Measurements from ENCODE around the gene TRABD2B.

Gene TRABD2B

DNA sequence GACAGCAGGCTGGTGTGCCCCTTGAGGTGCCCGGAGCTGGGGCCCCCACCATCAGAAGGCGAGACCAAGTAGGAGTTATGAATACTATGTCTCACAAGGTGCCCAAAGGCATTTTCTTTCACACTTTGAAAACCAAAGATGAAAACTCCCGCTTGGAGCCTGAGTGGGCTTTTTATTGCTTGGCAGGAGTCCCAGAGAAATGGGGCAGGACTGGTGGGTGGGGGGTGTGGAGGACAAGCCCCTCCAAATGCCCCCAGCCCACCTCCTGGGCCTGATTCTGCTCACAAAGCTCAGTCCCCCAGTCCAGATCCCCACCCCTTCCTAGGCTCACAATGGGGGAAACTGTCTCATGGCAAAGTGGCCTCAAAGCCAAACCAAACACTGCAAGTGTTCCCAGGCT is 227.9 kb downstream of the TRABD2B start:
- DNase-seq = no peak

DNA sequence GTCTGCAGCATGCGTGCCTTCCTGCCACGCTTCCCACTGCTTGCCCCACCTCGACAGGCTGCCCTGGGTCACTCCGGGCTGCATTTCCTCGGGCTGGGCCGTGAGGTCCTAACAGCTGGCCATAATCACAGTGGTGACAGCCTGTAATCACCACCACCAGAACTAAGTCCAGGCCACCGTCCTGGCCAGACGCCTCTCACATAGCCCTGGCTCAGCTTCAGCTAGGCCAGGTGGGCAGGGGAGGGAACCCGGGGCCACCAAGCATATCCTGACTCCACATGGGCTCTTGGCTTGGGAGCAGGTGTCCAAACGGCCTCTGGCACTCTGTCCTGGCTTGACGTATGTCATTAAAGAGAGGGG is 229.5 kb downstream of the TRABD2B start:
- no peak for DNase-seq

DNA sequence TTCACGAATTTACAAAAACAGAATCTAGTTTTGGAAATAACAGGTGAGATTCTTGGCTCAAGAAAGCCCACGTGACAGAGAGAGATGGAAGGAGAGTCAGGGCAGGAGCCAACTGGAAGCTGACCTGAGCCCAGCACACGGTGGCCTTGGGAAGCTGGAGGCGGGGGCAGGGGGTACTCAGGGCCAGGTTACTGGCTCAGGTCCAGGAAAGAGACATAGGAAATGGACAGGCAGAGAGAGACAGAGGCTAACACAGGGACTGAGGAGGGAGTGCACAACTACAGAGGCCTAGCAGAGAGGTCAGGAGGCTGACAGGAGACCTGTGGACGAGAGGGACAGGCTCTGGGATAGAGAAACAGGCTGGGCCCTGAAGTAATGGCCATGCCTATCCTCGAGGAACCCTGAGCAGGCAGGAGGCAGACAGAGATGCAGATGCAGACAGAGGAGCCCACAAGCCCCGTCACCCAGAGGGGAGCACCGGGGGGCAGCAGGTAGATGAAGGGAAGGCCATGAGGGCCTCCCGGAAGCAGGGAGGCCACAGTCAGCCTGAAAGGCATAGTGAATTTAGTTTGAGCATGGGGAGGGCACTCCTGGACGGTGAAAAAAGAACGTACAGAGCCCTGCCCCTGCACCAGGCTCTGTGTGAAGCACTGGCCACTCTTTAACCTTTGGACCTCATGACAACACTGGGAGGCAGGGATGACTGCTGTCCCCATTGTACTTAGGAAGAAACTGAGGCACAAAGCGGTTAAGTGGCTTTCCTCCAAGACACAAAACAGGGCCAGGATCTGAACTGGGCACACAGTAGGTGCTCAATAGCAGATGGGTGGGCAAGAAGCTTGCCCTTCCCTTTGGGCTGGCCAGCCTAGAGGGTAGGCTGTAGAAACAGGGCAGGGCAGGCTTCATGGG is 230.1 kb downstream of the TRABD2B start:
- DNase-seq = no peak

DNA sequence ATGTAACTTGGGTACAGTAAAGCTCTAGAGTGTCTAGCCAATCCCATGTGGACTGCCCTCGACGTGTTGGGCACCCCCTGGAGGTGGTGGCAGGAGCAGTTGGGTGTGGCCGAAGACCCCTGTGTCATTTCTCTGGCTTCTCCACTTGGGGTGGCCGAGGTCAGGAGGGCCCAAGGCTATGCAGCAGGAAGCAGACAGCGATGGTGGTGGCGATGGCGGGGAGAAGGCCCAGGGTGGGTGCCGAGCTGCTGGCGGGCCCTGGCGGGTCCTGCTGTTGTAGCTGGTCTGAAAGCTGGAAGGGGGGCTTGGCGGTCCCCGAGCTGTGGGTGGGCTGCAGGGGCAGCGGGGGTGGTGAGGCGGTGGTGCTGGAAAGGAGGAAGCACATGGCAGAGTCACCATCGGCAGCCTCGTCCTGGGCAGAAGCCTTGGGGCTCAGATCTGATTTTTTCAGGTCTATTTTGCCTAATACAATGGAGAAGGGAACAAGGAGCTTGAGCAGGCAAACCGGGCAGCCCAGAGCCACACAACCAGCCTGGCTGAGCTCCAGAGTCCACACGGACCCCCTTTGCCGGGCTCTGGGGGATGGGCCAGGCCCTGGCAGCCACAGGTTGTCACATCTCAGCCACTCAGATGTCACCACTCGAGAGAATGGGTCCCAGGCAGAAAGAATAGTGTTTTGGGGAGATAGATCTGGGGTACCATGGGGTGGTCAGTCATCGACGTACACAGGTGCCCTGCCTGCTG is 231.3 kb downstream of the TRABD2B start:
- no peak for DNase-seq

DNA sequence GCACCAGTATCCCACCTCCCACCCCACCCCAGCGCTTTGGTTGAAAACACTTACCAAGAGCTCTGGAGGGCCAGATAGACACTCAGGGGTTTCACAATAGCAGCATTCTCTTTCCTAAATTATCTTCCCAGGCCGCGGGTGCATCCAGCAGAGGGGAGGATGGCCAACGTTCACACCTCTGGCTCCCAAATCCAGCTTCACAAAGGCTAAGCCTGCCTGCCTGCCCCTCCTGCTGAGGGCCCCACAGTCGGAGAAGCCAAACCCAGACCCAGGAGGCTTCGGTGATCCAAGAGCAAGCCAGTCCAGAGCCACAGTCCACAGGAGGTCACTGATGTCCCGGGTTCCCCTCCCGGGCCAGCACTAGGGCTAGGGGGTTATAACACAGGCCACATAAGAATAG is 231.9 kb downstream of the TRABD2B start:
- DNase-seq = no peak

DNA sequence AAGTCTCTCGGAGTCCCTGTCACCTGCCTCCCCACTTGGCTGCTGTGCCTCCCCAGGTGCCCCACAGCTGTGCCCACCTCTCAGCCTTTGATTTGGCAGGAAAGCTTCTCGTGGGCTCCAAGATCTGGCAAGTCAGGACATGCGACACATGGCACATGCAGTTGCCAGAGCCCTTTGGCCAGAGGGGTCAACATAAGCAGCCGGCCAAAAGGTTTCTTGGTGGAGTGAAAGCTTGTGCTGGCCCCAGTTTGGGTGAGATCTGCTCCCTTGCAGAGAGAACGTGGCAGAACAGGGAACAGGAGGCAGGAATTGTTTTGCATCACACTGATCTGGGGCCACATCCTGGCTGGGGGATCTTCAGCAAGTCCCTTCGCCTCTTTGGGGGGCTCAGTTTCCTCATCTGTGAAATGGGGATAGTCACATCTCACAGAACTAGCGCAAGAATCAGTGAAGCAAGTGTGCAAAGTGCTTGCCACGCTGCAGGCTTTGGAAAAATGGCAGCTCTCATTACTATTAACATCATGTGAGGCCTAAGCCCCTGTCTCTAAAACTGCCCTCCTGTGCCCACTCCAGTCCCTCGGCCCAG is 232.6 kb downstream of the TRABD2B start:
- no peak for DNase-seq

DNA sequence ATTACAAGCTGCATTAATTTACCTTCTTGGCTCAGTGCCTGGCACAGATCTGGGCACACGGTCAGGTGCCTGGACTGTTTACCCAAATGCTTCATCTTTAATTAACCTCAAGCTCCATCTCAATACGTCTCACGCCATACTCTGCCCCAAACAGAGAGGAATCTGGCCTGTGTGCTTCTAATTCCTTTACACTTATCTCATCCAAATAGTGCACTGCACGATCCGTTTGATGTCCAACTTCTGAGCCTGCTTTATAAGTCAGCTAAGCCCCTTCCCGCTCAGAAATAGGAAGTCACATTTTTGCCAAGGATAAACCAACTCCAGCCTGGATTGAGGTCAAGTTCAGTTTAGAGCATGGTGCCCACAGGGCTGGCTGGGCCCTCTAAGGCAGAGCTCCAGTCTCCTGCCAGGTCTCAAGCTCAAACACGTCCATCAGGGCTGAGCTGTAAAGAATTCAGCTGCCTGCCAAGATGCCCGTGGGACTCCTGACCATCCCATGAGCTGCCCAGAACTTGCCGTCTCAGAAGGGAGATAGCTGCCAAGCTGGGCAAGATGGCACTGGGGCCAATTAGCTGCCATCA is 233.5 kb downstream of the TRABD2B start:
- no peak for DNase-seq

DNA sequence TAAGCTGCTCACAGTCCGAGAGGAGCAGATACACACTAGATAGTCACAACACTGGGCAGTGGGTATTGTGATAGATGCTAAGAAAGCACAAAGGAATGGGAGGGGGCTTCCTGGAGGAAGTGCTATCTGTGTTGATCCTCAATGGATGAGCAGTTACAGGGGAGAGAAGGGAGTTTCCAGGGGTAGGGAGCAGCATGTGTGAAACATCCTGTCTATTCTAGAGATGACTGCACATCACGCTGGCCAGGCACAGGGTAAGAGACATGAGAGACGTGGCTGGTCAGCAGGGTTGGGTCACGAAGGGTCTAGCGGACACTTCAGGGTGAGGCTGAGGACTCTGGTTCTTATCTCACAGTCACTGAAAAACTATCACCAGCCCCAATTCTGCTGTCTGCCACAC is 235.2 kb downstream of the TRABD2B start:
- no peak for DNase-seq

DNA sequence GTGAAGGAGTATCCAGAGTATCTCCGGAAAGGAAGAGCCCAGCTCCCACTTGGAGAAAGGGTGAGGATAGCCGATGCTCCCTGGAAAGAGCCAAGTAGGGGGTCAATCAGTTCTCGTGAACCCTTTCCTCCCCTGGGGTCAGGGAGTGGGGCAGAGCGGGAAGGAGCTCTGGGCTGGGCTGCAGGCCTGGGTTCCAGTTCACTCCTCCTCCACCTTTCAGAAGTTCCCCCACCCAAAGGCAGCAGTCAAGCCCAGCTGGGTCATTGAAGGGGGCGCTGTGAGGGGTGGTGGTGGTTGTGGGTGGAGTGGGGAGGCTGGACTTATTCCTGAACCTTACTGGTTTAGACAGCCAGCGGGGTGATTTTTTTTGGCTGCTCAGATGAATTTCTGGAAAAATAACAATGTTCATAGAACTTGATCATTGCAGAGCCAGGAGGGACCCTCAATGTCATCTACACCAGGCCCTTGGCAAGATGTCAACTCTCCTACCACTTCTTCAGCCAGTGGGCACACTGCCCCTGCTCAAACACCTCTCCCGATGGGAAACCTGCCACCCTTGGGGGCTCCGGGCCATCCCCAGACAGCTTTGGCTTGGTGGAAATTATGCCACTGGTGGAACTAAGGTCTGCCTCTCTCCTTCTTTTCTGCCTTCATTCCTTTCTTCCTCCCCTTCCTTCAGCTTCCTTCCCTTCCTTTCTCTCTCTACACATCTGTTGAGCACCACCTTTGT is 235.8 kb downstream of the TRABD2B start:
- no peak for DNase-seq

DNA sequence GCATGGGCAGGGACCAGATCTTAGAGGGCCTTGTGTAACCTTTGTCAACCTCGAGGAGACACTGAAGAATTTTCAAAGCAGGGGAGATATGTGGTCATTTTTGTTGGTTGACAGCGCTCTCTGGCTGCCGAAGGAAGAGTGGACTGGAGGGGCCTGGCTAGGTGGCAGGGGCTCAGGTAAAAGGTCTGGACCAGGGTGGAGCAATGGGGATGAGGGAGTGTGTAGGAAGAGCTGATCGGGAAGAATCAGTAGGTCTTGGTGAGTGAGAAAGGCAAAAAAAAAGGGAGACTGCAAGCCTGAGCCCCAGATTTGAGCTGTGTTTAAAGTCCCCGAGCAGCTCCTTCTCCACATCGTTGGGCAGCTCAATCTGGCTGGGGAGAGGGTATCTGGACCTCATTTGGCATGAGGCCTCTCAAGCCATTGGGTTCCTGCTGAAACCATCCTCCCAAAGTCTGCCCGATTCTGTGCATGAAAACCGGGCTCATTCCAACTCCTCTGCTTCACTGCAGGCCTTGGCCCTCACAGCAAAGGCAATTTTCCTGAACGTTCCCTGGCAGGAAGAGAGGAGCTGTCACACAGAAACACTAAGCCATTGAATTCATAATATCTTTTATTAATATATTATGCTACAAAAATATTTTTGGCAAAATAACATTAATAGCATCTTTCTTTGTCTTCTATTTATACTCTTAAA is 237.1 kb downstream of the TRABD2B start:
- no peak for DNase-seq

DNA sequence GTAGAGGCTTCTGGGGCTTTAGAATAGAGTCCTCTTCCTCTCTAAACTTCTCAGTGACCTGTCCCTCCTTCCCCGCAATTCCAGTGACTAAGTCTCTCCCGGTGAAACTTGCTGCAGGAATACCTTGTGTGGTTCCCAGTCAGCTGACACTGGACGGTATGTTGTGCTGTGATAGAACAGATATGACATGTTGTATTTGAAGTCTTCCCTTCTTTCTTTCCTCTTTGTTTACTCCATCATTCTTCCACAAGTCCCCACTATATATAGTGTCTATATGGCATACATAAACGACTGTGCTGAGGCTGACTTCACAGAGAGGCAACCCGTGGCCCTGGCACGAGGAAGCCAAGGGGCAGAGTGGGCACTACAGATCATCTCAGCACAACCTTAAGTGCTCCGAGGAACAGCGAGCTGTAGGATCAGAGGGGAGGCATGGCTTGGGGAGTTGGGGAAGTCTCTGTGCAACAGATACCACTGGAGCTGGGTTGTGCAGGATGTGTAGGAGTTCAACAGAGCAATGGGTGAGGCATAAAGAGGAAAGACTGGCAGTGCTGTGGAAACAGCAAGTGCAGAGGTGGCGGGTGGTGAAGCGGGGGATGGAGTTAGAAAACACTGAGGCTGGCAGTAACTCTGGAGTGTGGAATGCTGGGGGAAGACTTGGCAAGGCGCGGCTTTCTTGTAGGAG is 237.8 kb downstream of the TRABD2B start:
- no peak for DNase-seq

DNA sequence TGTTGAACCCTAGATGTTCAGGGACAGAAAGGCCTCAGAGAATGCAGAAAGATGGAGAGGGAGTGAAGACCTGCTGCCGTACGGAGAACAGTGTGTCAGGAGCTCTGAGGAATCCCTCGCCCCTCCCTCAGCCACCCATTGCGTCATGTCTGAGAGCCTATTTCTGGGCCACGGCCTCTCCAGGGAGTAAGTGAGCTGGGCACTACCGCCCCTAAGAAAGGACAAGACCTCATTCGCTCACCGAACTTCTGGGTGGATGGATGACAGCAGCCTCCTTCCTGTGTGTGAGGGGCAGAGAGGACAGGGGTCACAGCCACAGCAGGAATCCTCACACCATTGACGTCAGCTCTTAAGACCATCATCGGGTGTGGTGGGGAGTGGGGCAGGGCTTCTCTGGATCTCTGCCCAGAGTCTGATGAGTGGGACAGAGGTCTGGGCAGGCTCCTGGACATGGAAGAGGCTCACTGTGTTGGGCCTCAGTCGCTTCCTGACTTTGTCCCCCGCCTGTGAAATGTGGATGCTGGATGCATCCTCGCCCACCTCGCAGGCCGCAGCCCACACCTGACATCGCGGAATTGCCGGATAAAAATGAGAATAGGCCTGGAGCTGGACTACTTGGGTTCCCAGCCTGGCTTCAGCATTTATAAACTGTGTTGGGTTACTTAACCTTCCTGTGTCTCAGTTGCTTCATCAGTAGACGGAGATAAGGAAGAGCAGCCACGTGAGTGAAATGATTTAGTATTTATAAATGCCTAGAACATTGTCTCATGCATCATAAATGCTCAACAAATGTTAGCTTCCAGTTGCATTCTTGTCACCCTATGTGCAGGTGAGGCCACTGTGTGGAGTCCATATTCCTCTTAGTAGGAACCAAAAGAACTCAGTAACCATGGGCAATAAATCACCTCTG is 238.6 kb downstream of the TRABD2B start:
- DNase-seq = no peak

DNA sequence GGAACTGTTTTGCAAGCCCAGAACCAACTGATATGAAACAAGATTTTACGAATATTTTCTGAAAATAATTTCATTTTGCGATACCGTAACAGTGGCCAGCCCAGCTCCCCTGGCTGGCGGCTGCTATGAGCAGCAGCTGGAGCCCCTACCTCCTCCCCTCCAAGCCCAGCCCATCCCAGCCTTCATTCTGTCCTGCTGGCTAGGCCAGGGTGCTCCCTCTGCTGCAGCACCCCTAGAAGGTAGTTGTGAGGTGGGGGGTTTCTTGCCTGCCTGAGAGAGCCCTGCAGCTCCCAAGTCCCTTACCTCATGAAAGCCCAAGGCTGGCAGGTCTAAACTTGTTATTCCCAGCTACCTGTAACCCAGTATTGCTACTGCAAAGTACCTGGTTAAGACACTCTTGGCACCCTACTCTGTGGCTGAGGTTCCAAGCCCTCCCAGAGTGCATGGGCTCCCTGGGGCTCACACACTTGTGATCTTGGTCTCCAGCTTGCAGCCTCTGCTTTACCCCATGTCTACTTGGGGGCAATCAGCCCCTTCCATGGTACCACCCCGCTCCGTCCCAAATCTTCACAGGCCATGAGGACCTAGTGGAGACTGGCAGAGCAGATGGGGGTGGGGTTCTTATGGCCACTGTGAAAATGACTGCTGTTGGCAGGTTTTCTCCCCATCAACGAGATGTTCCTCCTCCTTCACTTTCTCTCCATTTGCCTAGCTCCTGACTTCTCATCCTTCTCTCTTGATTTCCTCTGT is 239.8 kb downstream of the TRABD2B start:
- no peak for DNase-seq

DNA sequence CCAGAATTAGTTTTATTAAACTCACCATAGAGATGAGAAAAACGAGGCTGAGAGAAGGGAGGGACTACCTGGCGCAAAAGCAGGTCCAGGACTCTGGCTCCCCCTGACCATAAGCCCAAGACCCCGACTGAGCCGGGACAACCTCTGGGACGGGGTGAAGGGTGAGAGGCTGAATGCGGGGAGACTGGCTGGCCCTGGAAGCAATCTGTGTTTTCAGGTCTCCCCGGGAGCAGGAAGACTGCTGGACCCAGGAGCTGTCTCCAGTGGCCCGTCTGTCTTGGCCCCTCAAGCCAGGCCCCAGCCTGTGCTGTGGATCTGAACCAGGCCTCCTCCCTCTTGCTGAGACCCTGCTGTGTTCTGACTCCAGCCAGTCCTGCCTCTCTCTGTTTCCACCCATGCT is 240.8 kb downstream of the TRABD2B start:
- DNase-seq = no peak

DNA sequence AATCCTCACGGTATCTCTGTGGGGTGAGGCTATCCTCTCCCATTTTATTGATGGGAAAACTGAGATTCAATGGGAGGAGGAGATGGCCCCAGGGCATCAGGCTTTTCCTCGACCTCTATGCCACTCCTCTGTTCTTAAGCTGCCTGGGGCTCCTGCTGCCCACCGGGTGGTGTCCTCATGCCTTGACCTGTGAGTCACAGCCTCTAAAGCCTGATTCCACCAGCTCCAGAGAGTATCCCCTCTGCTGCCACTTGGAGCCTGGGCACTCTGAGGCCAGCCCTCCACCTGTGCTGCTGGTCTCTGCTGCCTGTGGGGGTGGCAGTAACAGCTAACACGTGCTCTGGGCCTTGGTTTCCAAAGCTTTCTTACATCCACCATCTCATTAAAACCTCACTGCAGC is 241.2 kb downstream of the TRABD2B start:
- DNase-seq = no peak

DNA sequence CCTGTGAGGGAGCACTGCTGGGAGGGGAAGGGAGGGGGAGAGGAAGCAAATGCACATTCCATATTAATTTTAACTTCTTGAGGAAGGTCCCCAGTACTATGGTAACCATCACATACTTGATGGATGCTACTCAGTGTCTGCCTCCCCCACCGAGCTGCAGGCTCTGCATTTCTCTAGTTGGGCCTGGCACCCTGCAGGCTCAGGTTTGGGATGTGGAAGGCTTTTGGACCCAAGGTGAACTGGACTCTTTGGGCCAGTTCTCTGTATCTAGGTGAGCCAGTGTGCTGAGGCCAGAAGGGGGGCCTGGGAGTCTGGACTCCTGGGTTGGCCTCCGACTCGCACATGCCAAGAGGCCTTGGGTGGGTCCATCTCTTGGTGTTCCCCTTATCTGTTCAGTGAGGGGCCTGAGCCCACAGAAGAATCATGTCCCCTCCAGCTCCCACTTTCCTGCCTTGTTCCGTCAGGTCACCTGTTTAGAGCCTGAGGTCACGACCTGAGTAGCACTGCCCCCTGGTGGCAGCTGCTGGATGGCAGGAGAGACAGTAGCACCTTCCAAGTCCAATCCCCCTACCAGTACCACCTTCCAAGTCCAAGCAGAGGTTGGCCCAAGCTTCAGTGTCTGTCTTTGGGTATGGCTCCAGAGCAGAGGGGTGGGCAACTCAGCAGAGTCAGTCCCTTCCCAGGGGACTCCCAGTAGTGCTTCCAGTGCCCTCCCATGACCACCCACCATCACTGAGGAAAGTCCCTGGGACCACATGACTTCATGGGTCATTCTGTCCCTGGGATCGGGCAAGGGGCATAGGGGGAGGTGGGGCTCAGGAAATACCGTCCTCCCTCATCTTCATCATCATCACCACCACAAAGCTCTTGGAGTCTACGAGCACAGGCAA is 241.8 kb downstream of the TRABD2B start:
- peak; percentile 4 to 36 for DNase-seq

DNA sequence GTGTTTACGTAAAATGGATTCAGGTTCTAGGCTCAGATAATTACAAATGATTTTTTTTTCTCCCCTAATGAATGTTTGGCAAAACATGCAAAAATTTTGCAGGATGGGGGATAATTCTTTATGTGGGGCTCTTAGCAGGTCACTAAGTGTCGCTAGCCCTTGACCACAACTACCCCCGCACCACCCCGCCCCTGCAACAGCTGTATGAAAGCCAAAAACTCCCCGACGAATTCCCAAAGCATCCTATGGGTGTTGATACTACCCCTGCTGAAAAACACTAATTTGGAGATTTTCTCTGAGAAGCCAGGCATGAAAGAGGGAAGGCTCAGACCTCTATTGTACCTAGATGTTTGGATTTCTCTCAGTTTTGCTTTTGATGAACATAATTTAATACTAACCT is 243.0 kb downstream of the TRABD2B start:
- DNase-seq = no peak

DNA sequence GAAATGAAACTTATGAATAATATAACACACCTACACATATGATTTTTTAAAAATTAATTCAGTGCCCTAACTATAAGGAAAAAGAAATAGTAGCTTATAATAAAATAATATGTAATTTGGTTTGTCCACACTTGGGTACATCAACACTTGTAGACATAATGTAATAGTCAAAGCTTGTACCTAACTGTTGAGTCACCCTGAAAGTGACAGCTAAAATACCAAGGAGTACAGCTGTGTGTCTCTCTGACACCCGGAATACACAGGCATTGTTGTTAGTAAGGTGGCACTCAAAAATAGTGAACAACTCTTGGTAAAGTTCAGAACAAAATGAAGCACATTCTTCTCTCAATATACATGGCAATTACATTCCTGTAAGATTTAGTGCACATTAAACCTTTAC is 243.4 kb downstream of the TRABD2B start:
- DNase-seq = no peak

DNA sequence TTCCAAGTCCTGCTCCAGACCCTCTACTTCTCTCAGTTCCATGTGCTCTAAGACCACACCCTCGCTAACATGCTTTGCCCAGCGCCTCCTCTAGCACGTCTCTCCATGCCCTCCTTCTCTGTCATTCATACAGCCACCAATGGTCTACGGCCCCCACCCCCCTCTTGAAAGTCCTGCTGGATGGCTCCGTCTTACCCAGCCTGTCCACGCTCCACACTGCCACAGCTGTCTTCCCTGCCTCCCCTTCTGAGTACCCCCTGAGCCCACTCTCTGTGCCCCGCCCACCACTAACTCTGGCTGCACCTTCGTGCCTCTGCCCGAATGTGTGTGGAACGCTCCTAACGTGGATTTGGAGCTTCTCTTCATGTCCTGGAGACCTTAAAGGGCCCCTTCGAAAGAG is 244.6 kb downstream of the TRABD2B start:
- DNase-seq = no peak

All from activated CD4-positive, alpha-beta T cell treated with anti-CD3 and anti-CD28 coated beads for 4 hours (primary cell).